Esophagus muscularis mucosa (tissue), 4 donors: Measurements from ENCODE around the gene CGRRF1. TPM values are rescaled to one million over a fixed set of nuclear protein-coding genes. Genes with fewer than 3 reads are reported as not detected.

ENCODE experiments used
- DNase-seq: peaks from one replicate; pipeline ENCODE4 v3.0.0-alpha.2; 2017; ENCODE audit errors: extremely low spot score
- H3K27ac ChIP-seq, 4 donors: fragments of 200-600 bp; sonication (generic); replicated peaks in 1 of 4; 1 replicate in 3 of 4; 2 replicates in 1 of 4; pipeline ENCODE4 v1.5.1; 2016 to 2019; ENCODE audit warnings: mild to moderate bottlenecking in 1 of 4
- H3K27me3 ChIP-seq, 4 donors: fragments of 200-600 bp; sonication (generic); one replicate each; pipeline versions ENCODE4 v1.5.1 to v1.6.0; 2016 to 2019
- H3K36me3 ChIP-seq, 4 donors: fragments of 200-600 bp; sonication (generic); one replicate each; pipeline ENCODE4 v1.5.1; 2016 to 2019
- H3K4me1 ChIP-seq, 4 donors: fragments of 200-600 bp; sonication (generic); one replicate each; pipeline ENCODE4 v1.5.1; 2016 to 2019
- H3K4me3 ChIP-seq, 4 donors: fragments of 200-600 bp; sonication (generic); 1 replicate in 2 of 4; 2 replicates in 2 of 4; pipeline ENCODE4 v1.5.1; 2016 to 2019; ENCODE audit warnings: mild to moderate bottlenecking in 4 of 4, moderate library complexity in 1 of 4
- H3K9me3 ChIP-seq, 4 donors: fragments of 200-600 bp; sonication (generic); 1 replicate in 3 of 4; 2 replicates in 1 of 4; pipeline ENCODE4 v1.5.1; 2016 to 2019
- CTCF ChIP-seq, 3 experiments: fragments of 200-600 bp in 2 of 3; fragments of 450-650 bp in 1 of 3; sonication (generic) in 2 of 3; IDR thresholded peaks; one replicate each; pipeline ENCODE4 v1.5.1; 2017 to 2019; ENCODE audit warnings: antibody characterized with exemption in 3 of 3, mild to moderate bottlenecking in 2 of 3, moderate library complexity in 1 of 3
- EP300 ChIP-seq: sonication (generic); formaldehyde crosslinking; IDR thresholded peaks from one replicate; pipeline ENCODE4 v1.6.1; 2017; ENCODE audit warnings: antibody characterized with exemption
- POLR2A ChIP-seq: fragments of 450-650 bp; IDR thresholded peaks from one replicate; pipeline ENCODE4 v1.6.1; 2017; ENCODE audit warnings: antibody characterized with exemption, moderate library complexity, mild to moderate bottlenecking, low read depth
- POLR2AphosphoS5 ChIP-seq, 2 donors: sonication (generic); formaldehyde crosslinking; IDR thresholded peaks; one replicate each; pipeline ENCODE4 v1.6.1; 2017; ENCODE audit warnings: antibody characterized with exemption in 2 of 2
- WGBS: methylation state at CpG from one replicate; pipeline ENCODE4 v1.1.5; 2018; 5-methylcytosine and 5-hydroxymethylcytosine counted together
- intact Hi-C: fragments of 100-400 bp; cut with DNase I; formaldehyde crosslinking; loops from one replicate; pipeline ENCODE4 v1.15.1; 2023
- total RNA-seq, 4 donors: library from RNA; depleted of rRNA; stranded (reverse); fragments of >200 nt; gene quantifications; one replicate each; pipeline versions ENCODE4 v1.1.0 to v1.2.1, GENCODE V29; 2016

Gene CGRRF1
- total RNA-seq, 4 donors from 2014 or later = 10.7 to 28.2 (median 21.8) TPM

GRCh38 chr14:54537651-54538050 lies 27.9 kb downstream of the CGRRF1 start:
- intact Hi-C loops = no loop called here
- WGBS = 74% methylated on average over 2 of the region's 2 CpGs
- peaks cover 12 to 41% (median 21%) of the 10 kb centered on the region in 4 donors for H3K36me3 ChIP-seq

GRCh38 chr14:54538055-54538454 lies 28.3 kb downstream of the CGRRF1 start:
- intact Hi-C loops = no loop called here
- H3K4me3 ChIP-seq = no peak overlapping the region
- no peaks in the 10 kb centered on the region for H3K9me3 ChIP-seq
- peaks cover 12 to 39% (median 21%) of the 10 kb centered on the region in 4 donors for H3K36me3 ChIP-seq
- TF ChIP-seq EP300 (no peak), POLR2AphosphoS5 (IDR thresholded peaks at IDR 0.05) (no peak)
- H3K27ac ChIP-seq = no peak overlapping the region
- 93% methylated on average over 3 of the region's 3 CpGs for WGBS
- no peak for DNase-seq
- no peaks in the 10 kb centered on the region for H3K27me3 ChIP-seq
- no peaks in the 10 kb centered on the region for H3K4me1 ChIP-seq

More at GRCh38 chr14:54537651-54538050, 27.9 kb downstream of the CGRRF1 start:
- H3K27ac ChIP-seq = no peak overlapping the region
- no peak for DNase-seq
- H3K27me3 ChIP-seq = no peaks in the 10 kb centered on the region
- TF ChIP-seq POLR2A (no peak), CTCF (IDR thresholded peaks at IDR 0.05) (no peak), EP300 (no peak), POLR2AphosphoS5 (IDR thresholded peaks at IDR 0.05) (no peak)
- H3K4me1 ChIP-seq = no peaks in the 10 kb centered on the region
- no peaks in the 10 kb centered on the region for H3K9me3 ChIP-seq
- no peak overlapping the region for H3K4me3 ChIP-seq

DNA sequence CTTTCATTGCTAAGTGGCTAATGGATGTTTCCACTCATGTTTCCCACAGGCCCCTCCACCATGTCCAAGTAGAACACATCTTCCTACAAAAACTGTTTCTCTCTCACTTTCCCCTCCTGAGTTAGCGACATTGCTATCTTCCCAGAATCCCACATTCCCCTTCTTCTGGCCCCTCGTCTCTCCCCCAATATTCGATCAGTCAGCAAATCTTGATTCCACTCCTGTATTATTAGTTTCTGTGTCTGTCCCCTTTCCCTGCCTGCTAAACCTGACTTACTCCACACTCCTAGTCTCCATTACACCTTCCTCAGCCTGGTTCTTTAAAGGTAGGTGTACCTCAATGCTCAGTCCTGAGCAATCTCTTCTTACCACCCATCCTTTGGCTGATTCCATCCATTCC lies 37.9 kb downstream of the CGRRF1 start:
- H3K9me3 ChIP-seq = no peaks in the 10 kb centered on the region
- H3K36me3 ChIP-seq = no peaks in the 10 kb centered on the region
- DNase-seq = no peak
- intact Hi-C loops = no loop called here
- H3K27me3 ChIP-seq = no peaks in the 10 kb centered on the region
- WGBS = 96% methylated on average over 3 of the region's 3 CpGs
- no peak overlapping the region for H3K4me3 ChIP-seq
- TF ChIP-seq POLR2A (no peak), CTCF (IDR thresholded peaks at IDR 0.05) (no peak), POLR2AphosphoS5 (IDR thresholded peaks at IDR 0.05) (no peak), EP300 (no peak)
- H3K27ac ChIP-seq = no peak overlapping the region
- peaks cover 0 to 8% (median 0%) of the 10 kb centered on the region in 4 donors for H3K4me1 ChIP-seq

GRCh38 chr14:54548491-54548890 lies 38.8 kb downstream of the CGRRF1 start:
- Histone ChIP-seq H3K27me3 (no peaks in the 10 kb centered on the region), H3K27ac (no peak overlapping the region), H3K36me3 (no peaks in the 10 kb centered on the region), H3K4me3 (no peak overlapping the region), H3K9me3 (no peaks in the 10 kb centered on the region), H3K4me1 (peaks cover 0 to 8% (median 0%) of the 10 kb centered on the region in 4 donors)
- 87% methylated on average over 5 of the region's 5 CpGs for WGBS
- no peak for DNase-seq
- intact Hi-C loops = no loop called here
- TF ChIP-seq POLR2AphosphoS5 (IDR thresholded peaks at IDR 0.05) (no peak), CTCF (IDR thresholded peaks at IDR 0.05) (no peak), EP300 (no peak), POLR2A (no peak)

GRCh38 chr14:54549862-54550261 lies 40.2 kb downstream of the CGRRF1 start:
- H3K27me3 ChIP-seq = no peaks in the 10 kb centered on the region
- H3K4me3 ChIP-seq = no peak overlapping the region
- DNase-seq = no peak
- intact Hi-C loops = no loop called here
- TF ChIP-seq EP300 (no peak), POLR2A (no peak), CTCF (IDR thresholded peaks at IDR 0.05) (no peak), POLR2AphosphoS5 (IDR thresholded peaks at IDR 0.05) (no peak)
- no peaks in the 10 kb centered on the region for H3K36me3 ChIP-seq
- no peak overlapping the region for H3K27ac ChIP-seq
- H3K9me3 ChIP-seq = no peaks in the 10 kb centered on the region
- 88% methylated on average over 3 of the region's 3 CpGs for WGBS
- H3K4me1 ChIP-seq = peaks cover 0 to 8% (median 0%) of the 10 kb centered on the region in 4 donors
